ENCODE results near the gene ATP1A2.

Gene ATP1A2

DNA sequence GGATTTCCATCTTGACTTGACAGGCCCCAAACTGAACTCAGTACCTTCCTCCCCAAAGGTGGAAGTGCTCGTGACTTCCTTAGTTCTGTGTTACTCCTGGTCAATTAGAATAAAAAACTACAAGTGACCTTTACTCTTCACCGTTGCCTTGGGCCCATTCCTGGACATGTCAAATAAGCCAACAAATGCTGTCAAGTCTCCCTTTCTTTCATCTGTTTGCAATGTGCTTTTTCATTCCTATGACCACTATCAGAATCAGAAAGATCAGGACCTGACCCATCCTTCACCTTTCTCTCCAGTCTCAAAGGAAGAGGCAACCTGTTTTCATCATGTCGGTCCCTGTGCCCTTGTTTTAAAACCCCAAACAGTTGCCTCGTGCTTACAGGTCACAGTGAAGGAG is 40.7 kb upstream of the ATP1A2 start:
- H3K27ac ChIP-seq (ENCODE audit: low read depth, low read length) = no peak overlapping the region
- no peaks in the 10 kb centered on the region for H3K79me2 ChIP-seq (ENCODE audit: control insufficient read depth, low read length)
- TF ChIP-seq EZH2phosphoT487 (IDR thresholded peaks at IDR 0.05; ENCODE audit: borderline replicate concordance, low read length) = no peak
- TF ChIP-seq, protein P1, sequence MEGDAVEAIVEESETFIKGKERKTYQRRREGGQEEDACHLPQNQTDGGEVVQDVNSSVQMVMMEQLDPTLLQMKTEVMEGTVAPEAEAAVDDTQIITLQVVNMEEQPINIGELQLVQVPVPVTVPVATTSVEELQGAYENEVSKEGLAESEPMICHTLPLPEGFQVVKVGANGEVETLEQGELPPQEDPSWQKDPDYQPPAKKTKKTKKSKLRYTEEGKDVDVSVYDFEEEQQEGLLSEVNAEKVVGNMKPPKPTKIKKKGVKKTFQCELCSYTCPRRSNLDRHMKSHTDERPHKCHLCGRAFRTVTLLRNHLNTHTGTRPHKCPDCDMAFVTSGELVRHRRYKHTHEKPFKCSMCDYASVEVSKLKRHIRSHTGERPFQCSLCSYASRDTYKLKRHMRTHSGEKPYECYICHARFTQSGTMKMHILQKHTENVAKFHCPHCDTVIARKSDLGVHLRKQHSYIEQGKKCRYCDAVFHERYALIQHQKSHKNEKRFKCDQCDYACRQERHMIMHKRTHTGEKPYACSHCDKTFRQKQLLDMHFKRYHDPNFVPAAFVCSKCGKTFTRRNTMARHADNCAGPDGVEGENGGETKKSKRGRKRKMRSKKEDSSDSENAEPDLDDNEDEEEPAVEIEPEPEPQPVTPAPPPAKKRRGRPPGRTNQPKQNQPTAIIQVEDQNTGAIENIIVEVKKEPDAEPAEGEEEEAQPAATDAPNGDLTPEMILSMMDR (IDR thresholded peaks at IDR 0.05; ENCODE audit: low read depth, low read length, poor library complexity, severe bottlenecking) = no peak

DNA sequence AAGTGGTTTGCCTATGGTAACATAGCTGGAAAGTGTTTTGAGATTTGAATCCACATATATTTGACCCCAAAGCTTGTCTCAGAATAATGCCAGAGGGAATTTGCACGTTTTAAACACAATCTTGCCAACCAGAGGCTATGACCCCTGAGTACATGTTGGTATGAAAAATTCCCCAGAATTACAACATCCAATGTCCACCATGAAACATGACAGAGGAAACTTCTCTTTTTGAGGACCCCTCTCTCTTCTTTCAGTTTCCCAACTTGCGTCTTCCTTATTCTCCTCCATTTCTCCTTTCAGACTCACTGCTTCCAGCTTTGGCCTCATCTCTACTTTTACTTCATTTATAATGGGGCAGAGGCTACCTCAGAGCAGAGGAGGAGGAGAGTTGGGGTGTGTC is 39.7 kb upstream of the ATP1A2 start:
- Histone ChIP-seq H3K27ac (ENCODE audit: low read depth, low read length) (no peak overlapping the region), H3K9me3 (ENCODE audit: control insufficient read depth, insufficient read depth, low read length) (no peaks in the 10 kb centered on the region), H3K4me3 (ENCODE audit: low read length) (no peak overlapping the region), H3K4me1 (ENCODE audit: control insufficient read depth, low read length) (peaks cover 11% of the 10 kb centered on the region), H3K27me3 (ENCODE audit: control insufficient read depth, low read length) (peaks cover 20% of the 10 kb centered on the region), H3K36me3 (ENCODE audit: control insufficient read depth, low read length) (no peaks in the 10 kb centered on the region), H3K4me2 (ENCODE audit: low read length) (no peak overlapping the region), H4K20me1 (ENCODE audit: control insufficient read depth, insufficient read depth, low read depth, low read length) (no peaks in the 10 kb centered on the region), H3K9me2 (replicated peaks; ENCODE audit: control insufficient read depth, low read length) (no peaks in the 10 kb centered on the region), H3K79me2 (ENCODE audit: control insufficient read depth, low read length) (no peaks in the 10 kb centered on the region), H3F3A (ENCODE audit: control insufficient read depth, insufficient read depth) (0 out of 2 replicates have a peak, but pooled peaks cover 6% of the 10 kb centered on the region)
- no peak for TF ChIP-seq EZH2phosphoT487 (IDR thresholded peaks at IDR 0.05; ENCODE audit: borderline replicate concordance, low read length)
- TF ChIP-seq, protein P1 (IDR thresholded peaks at IDR 0.05; ENCODE audit: low read depth, low read length, poor library complexity, severe bottlenecking) = no peak

More for the DNA sequence above, 40.7 kb upstream of the ATP1A2 start:
- Histone ChIP-seq H3K36me3 (ENCODE audit: control insufficient read depth, low read length) (no peaks in the 10 kb centered on the region), H3K27me3 (ENCODE audit: control insufficient read depth, low read length) (peaks cover 16% of the 10 kb centered on the region), H3K9me2 (replicated peaks; ENCODE audit: control insufficient read depth, low read length) (no peaks in the 10 kb centered on the region), H3F3A (ENCODE audit: control insufficient read depth, insufficient read depth) (no peaks in the 10 kb centered on the region), H4K20me1 (ENCODE audit: control insufficient read depth, insufficient read depth, low read depth, low read length) (no peaks in the 10 kb centered on the region), H3K9me3 (ENCODE audit: control insufficient read depth, insufficient read depth, low read length) (no peaks in the 10 kb centered on the region), H3K4me3 (ENCODE audit: low read length) (no peak overlapping the region), H3K4me1 (ENCODE audit: control insufficient read depth, low read length) (peaks cover 18% of the 10 kb centered on the region), H3K4me2 (ENCODE audit: low read length) (no peak overlapping the region)

DNA sequence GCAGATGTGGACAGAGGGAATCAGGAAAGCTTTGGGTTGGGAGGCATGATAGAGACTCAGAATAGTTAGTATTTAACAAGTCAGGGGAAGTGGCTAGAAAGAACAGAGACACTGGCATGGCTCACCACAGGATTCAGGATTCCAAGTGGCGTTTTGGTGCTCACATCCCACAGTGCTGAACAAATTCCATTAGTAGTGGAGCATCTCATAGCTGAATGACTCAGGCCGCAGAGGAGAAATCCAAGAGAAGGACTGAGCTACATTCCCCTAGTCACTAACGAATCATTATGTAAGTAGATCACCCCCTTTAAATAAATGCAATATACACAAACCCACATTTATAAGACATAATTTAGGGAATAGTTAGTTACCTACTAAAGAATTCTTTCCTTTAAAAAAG is 39.3 kb upstream of the ATP1A2 start:
- Histone ChIP-seq H3K9me3 (ENCODE audit: control insufficient read depth, insufficient read depth, low read length) (no peaks in the 10 kb centered on the region), H3K9me2 (replicated peaks; ENCODE audit: control insufficient read depth, low read length) (no peaks in the 10 kb centered on the region), H3K4me1 (ENCODE audit: control insufficient read depth, low read length) (peaks cover 10% of the 10 kb centered on the region), H3K4me3 (ENCODE audit: low read length) (no peak overlapping the region), H3K27ac (ENCODE audit: low read depth, low read length) (no peak overlapping the region), H4K20me1 (ENCODE audit: control insufficient read depth, insufficient read depth, low read depth, low read length) (no peaks in the 10 kb centered on the region), H3K27me3 (ENCODE audit: control insufficient read depth, low read length) (peaks cover 21% of the 10 kb centered on the region), H3K36me3 (ENCODE audit: control insufficient read depth, low read length) (no peaks in the 10 kb centered on the region), H3F3A (ENCODE audit: control insufficient read depth, insufficient read depth) (0 out of 2 replicates have a peak, but pooled peaks cover 6% of the 10 kb centered on the region), H3K79me2 (ENCODE audit: control insufficient read depth, low read length) (no peaks in the 10 kb centered on the region), H3K4me2 (ENCODE audit: low read length) (no peak overlapping the region)
- TF ChIP-seq, protein P1 (IDR thresholded peaks at IDR 0.05; ENCODE audit: low read depth, low read length, poor library complexity, severe bottlenecking) = no peak
- TF ChIP-seq EZH2phosphoT487 (IDR thresholded peaks at IDR 0.05; ENCODE audit: borderline replicate concordance, low read length) = no peak
